SK-N-SH treated with all-trans-retinoic acid at 6 μM for 48 hours (cell line): ENCODE measurements around the gene LMNTD2.

ENCODE experiments used
- ARNTL ChIP-seq: fragments of 450-650 bp; formaldehyde crosslinking; IDR thresholded peaks from 2 replicates; pipeline ENCODE4 v1.5.0; 2020; ENCODE audit warnings: low read depth, mild to moderate bottlenecking, moderate library complexity, borderline replicate concordance
- CSDC2 ChIP-seq: fragments of 250-450 bp; sonication (Bioruptor Pico); IDR thresholded peaks from 2 replicates; pipeline ENCODE4 v1.5.0; 2020; ENCODE audit warnings: mild to moderate bottlenecking, moderate library complexity
- ESRRG ChIP-seq: fragments of 250-450 bp; sonication (Bioruptor Pico); IDR thresholded peaks from 2 replicates; pipeline ENCODE4 v1.6.1; 2021; ENCODE audit warnings: mild to moderate bottlenecking
- ISL1 ChIP-seq: fragments of 250-450 bp; sonication (Bioruptor Pico); IDR thresholded peaks from 2 replicates; pipeline ENCODE4 v2.1.2; 2022; ENCODE audit warnings: mild to moderate bottlenecking, moderate library complexity
- OSR1 ChIP-seq: fragments of 250-450 bp; sonication (Bioruptor Pico); IDR thresholded peaks from 2 replicates; pipeline ENCODE4 v1.8.0; 2022; ENCODE audit warnings: moderate library complexity, mild to moderate bottlenecking, inconsistent platforms
- SNAI2 ChIP-seq: fragments of 250-450 bp; sonication (Bioruptor Pico); IDR thresholded peaks from 2 replicates; pipeline ENCODE4 v1.5.0; 2020; ENCODE audit warnings: mild to moderate bottlenecking, moderate library complexity
- TCF4 ChIP-seq: fragments of 250-450 bp; sonication (Bioruptor Pico); IDR thresholded peaks from 2 replicates; pipeline ENCODE4 v1.8.0; 2021; ENCODE audit warnings: mild to moderate bottlenecking, moderate library complexity, borderline replicate concordance
- TOX ChIP-seq: fragments of 250-450 bp; sonication (Bioruptor Pico); IDR thresholded peaks from 2 replicates; pipeline ENCODE4 v1.8.0; 2021; ENCODE audit warnings: mild to moderate bottlenecking, moderate library complexity, borderline replicate concordance
- ZC3H10 ChIP-seq: fragments of 250-450 bp; sonication (Bioruptor Pico); IDR thresholded peaks from 2 replicates; pipeline ENCODE4 v1.5.1; 2021; ENCODE audit warnings: mild to moderate bottlenecking, moderate library complexity
- ZFP3 ChIP-seq: fragments of 250-450 bp; sonication (Bioruptor Pico); IDR thresholded peaks from 2 replicates; pipeline ENCODE4 v1.5.0; 2020; ENCODE audit warnings: mild to moderate bottlenecking, moderate library complexity
- TF ChIP-seq, protein P1 (sequence below): fragments of 250-450 bp; sonication (Bioruptor Pico); IDR thresholded peaks from 2 replicates; pipeline ENCODE4 v1.8.0; 2020; ENCODE audit warnings: mild to moderate bottlenecking, moderate library complexity, borderline replicate concordance
- TF ChIP-seq, protein P2 (sequence below): fragments of 250-450 bp; sonication (Bioruptor Pico); IDR thresholded peaks from 2 replicates; pipeline ENCODE4 v1.5.1; 2020; ENCODE audit warnings: low read depth, mild to moderate bottlenecking, moderate library complexity
- TF ChIP-seq, protein P3 (sequence below): fragments of 250-450 bp; sonication (Bioruptor Pico); IDR thresholded peaks from 2 replicates; pipeline ENCODE4 v1.8.0; 2021; ENCODE audit warnings: low read depth, mild to moderate bottlenecking, moderate library complexity, borderline replicate concordance

DNA sequence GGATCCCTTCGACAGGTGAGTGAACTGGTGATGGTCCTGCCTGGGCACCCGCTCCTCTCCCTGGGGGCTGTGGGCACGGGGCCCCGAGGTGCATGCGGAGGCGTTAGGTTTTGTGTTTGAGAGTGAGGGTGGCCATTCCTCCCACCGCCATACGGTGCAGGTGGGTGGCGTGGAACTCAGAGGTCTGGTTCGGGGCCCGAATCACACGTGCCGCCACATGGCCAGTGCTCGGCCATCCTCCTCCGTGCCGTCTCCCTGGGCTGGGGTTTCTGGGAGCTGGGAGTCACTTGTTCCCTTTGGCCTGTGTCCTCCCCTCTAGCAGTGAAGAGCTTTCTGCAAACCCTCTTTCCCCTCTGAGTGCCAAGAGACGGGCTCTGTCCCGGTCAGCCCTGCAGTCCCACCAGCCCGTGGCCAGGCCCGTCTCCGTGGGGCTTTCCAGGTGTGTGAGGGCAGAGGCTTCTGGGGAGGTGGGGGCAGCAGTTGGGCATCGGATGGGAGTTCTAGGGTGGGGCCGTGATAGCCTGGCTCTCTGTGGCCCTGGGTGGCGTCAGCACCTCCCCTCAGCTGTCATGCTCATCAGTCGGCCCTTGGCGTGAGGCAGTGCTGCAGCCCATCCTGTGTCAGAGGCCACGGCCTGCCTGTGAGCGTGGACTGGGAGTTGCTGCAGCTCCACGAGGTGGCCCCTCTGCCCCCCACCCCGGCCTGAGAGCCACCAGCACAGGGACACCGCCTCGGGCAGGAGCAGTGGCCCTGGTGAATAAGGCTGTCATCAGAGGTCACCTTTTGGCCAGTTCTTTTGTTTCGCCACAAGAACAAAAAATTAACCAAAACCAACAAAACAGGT is 45.0 kb upstream of the LMNTD2 start:
- no peak for TF ChIP-seq SNAI2 (CRISPR knock-in tag)
- TF ChIP-seq ZC3H10 (CRISPR knock-in tag), result no peak
- TF ChIP-seq, protein P1, sequence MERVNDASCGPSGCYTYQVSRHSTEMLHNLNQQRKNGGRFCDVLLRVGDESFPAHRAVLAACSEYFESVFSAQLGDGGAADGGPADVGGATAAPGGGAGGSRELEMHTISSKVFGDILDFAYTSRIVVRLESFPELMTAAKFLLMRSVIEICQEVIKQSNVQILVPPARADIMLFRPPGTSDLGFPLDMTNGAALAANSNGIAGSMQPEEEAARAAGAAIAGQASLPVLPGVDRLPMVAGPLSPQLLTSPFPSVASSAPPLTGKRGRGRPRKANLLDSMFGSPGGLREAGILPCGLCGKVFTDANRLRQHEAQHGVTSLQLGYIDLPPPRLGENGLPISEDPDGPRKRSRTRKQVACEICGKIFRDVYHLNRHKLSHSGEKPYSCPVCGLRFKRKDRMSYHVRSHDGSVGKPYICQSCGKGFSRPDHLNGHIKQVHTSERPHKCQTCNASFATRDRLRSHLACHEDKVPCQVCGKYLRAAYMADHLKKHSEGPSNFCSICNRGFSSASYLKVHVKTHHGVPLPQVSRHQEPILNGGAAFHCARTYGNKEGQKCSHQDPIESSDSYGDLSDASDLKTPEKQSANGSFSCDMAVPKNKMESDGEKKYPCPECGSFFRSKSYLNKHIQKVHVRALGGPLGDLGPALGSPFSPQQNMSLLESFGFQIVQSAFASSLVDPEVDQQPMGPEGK (CRISPR knock-in tag), result no peak
- no peak for TF ChIP-seq ISL1
- TF ChIP-seq CSDC2, result no peak
- TF ChIP-seq, protein P2, sequence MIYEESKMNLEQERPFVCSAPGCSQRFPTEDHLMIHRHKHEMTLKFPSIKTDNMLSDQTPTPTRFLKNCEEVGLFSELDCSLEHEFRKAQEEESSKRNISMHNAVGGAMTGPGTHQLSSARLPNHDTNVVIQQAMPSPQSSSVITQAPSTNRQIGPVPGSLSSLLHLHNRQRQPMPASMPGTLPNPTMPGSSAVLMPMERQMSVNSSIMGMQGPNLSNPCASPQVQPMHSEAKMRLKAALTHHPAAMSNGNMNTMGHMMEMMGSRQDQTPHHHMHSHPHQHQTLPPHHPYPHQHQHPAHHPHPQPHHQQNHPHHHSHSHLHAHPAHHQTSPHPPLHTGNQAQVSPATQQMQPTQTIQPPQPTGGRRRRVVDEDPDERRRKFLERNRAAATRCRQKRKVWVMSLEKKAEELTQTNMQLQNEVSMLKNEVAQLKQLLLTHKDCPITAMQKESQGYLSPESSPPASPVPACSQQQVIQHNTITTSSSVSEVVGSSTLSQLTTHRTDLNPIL (CRISPR knock-in tag), result no peak
- no peak for TF ChIP-seq ARNTL
- no peak for TF ChIP-seq ESRRG (CRISPR knock-in tag)
- TF ChIP-seq, protein P3, sequence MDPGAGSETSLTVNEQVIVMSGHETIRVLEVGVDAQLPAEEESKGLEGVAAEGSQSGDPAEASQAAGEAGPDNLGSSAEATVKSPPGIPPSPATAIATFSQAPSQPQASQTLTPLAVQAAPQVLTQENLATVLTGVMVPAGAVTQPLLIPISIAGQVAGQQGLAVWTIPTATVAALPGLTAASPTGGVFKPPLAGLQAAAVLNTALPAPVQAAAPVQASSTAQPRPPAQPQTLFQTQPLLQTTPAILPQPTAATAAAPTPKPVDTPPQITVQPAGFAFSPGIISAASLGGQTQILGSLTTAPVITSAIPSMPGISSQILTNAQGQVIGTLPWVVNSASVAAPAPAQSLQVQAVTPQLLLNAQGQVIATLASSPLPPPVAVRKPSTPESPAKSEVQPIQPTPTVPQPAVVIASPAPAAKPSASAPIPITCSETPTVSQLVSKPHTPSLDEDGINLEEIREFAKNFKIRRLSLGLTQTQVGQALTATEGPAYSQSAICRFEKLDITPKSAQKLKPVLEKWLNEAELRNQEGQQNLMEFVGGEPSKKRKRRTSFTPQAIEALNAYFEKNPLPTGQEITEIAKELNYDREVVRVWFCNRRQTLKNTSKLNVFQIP, result no peak
- TF ChIP-seq OSR1 (CRISPR knock-in tag), result no peak
- no peak for TF ChIP-seq TCF4 (CRISPR knock-in tag)
- no peak for TF ChIP-seq TOX (CRISPR knock-in tag)
- no peak for TF ChIP-seq ZFP3 (CRISPR knock-in tag)
